IMR-90 (cell line): Measurements from ENCODE around the gene TUBA3E. TPM values are rescaled to one million over a fixed set of nuclear protein-coding genes. Genes with fewer than 3 reads are reported as not detected.

Source experiments
- ATAC-seq: fragments of 200-7000 bp; cut with Tn5 transposase; 2 replicates; pipeline ENCODE4 v1.9.1; 2020; ENCODE audit warnings: low read depth, mild to moderate bottlenecking, moderate library complexity
- BruUV-seq: library from RNA; stranded (reverse); fragments of 400-500 nt; replicated peaks from 2 replicates; lab custom pipeline; 2021; lab: Mats Ljungman, UMichigan
- CTCF ChIA-PET: fragments of 300-600 bp; formaldehyde crosslinking; extraction: SDS; loops from one replicate; lab custom pipeline; 2021; ENCODE audit warnings: antibody characterized with exemption; lab: Yijun Ruan, JAX
- POLR2A ChIA-PET: fragments of 300-600 bp; sonication (Branson Sonifier 250); formaldehyde crosslinking; loops from one replicate; lab custom pipeline; 2022; ENCODE audit warnings: antibody characterized with exemption; ENCODE audit not compliant: unreplicated experiment; lab: Charles Lee
- DNase-seq: peaks from one replicate; pipeline ENCODE4 v3.0.0; 2013
- H2AFZ ChIP-seq: replicated peaks from 2 replicates; pipeline ENCODE3; 2013; ENCODE audit warnings: low read length, mild to moderate bottlenecking; ENCODE audit not compliant: poor library complexity
- H2AK5ac ChIP-seq: 2 replicates; pipeline ENCODE4 v1.6.1; 2013; ENCODE audit warnings: low read depth, low read length, inconsistent platforms
- H2AK9ac ChIP-seq: replicated peaks from 2 replicates; pipeline ENCODE3; 2013; ENCODE audit warnings: mild to moderate bottlenecking, low read depth, low read length, moderate library complexity; ENCODE audit not compliant: poor library complexity
- H2BK120ac ChIP-seq: 2 replicates; pipeline ENCODE4 v1.6.1; 2013; ENCODE audit warnings: low read depth, low read length, inconsistent platforms
- H2BK15ac ChIP-seq: 3 replicates; pipeline ENCODE4 v1.6.1; 2013; ENCODE audit warnings: low read depth, low read length, inconsistent platforms
- H2BK20ac ChIP-seq: 2 replicates; pipeline ENCODE4 v1.6.1; 2013; ENCODE audit warnings: low read depth, mild to moderate bottlenecking, inconsistent platforms, low read length, moderate library complexity
- H2BK5ac ChIP-seq: 2 replicates; pipeline ENCODE4 v1.6.1; 2013; ENCODE audit warnings: mild to moderate bottlenecking, low read depth, low read length, inconsistent platforms; ENCODE audit not compliant: poor library complexity, severe bottlenecking
- H3K14ac ChIP-seq: replicated peaks from 2 replicates; pipeline ENCODE4 v1.6.1; 2013; ENCODE audit warnings: low read depth, low read length, inconsistent platforms
- H3K18ac ChIP-seq: 2 replicates; pipeline ENCODE4 v1.6.1; 2013; ENCODE audit warnings: low read depth, low read length, control low read depth
- H3K23ac ChIP-seq: 2 replicates; pipeline ENCODE4 v1.6.1; 2013; ENCODE audit warnings: low read depth, low read length, inconsistent platforms
- H3K27ac ChIP-seq: 2 replicates; pipeline ENCODE4 v1.5.1; 2013; ENCODE audit warnings: mild to moderate bottlenecking, control low read depth, low read length; ENCODE audit not compliant: insufficient read depth
- H3K27me3 ChIP-seq: 2 replicates; pipeline ENCODE4 v1.6.1; 2013; ENCODE audit warnings: low read length; ENCODE audit not compliant: control insufficient read depth, insufficient read depth
- H3K36me3 ChIP-seq: 2 replicates; pipeline ENCODE4 v1.6.1; 2013; ENCODE audit warnings: low read length, mixed read lengths; ENCODE audit not compliant: control insufficient read depth, insufficient read depth
- H3K4ac ChIP-seq: 2 replicates; pipeline ENCODE4 v1.6.1; 2013; ENCODE audit warnings: low read depth, low read length, inconsistent platforms
- H3K4me1 ChIP-seq: 2 replicates; pipeline ENCODE4 v1.6.1; 2013; ENCODE audit warnings: low read length, mixed read lengths; ENCODE audit not compliant: control insufficient read depth, insufficient read depth
- H3K4me2 ChIP-seq: 2 replicates; pipeline ENCODE4 v1.6.1; 2013; ENCODE audit warnings: low read depth, mild to moderate bottlenecking, control low read depth, low read length, moderate library complexity
- H3K4me3 ChIP-seq: 2 replicates; pipeline ENCODE4 v1.5.1; 2013; ENCODE audit warnings: low read depth, mild to moderate bottlenecking, control low read depth, low read length, moderate library complexity; ENCODE audit not compliant: insufficient read depth
- H3K56ac ChIP-seq: 2 replicates; pipeline ENCODE4 v1.6.1; 2013; ENCODE audit warnings: low read length, inconsistent platforms; ENCODE audit not compliant: insufficient read depth; ENCODE audit errors: extremely low read depth
- H3K79me1 ChIP-seq, 2 experiments: 2 replicates each; pipeline ENCODE4 v1.6.1; 2013; ENCODE audit warnings: low read length in 2 of 2, inconsistent platforms in 1 of 2, low read depth in 1 of 2
- H3K9ac ChIP-seq: 2 replicates; pipeline ENCODE4 v1.6.1; 2013; ENCODE audit warnings: low read depth, low read length, control low read depth
- H3K9me1 ChIP-seq: 2 replicates; pipeline ENCODE4 v1.6.1; 2013; ENCODE audit warnings: low read length, inconsistent platforms; ENCODE audit not compliant: insufficient read depth
- H3K9me3 ChIP-seq: 2 replicates; pipeline ENCODE4 v1.6.1; 2013; ENCODE audit warnings: low read length; ENCODE audit not compliant: control insufficient read depth, insufficient read depth
- H4K20me1 ChIP-seq: 2 replicates; pipeline ENCODE4 v1.6.1; 2013; ENCODE audit warnings: low read length, inconsistent platforms; ENCODE audit not compliant: insufficient read depth
- H4K5ac ChIP-seq: 2 replicates; pipeline ENCODE4 v1.6.1; 2013; ENCODE audit warnings: mild to moderate bottlenecking, low read depth, low read length, control low read depth
- H4K8ac ChIP-seq, 2 experiments: 2 replicates each; pipeline ENCODE4 v1.6.1; 2013; ENCODE audit warnings: low read depth in 2 of 2, low read length in 2 of 2, control low read depth in 1 of 2, inconsistent platforms in 1 of 2
- H4K91ac ChIP-seq: 2 replicates; pipeline ENCODE4 v1.6.1; 2013; ENCODE audit warnings: low read depth, low read length, inconsistent platforms; ENCODE audit not compliant: insufficient read depth
- BHLHE40 ChIP-seq: fragments of 150-350 bp; IDR thresholded peaks from 2 replicates; pipeline ENCODE4 v1.6.1; 2016; ENCODE audit warnings: mild to moderate bottlenecking, low read depth, low read length
- CEBPB ChIP-seq: IDR thresholded peaks from 2 replicates; pipeline ENCODE4 v1.6.1; 2012; ENCODE audit warnings: low read depth, low read length, improper control_type of control experiment
- CHD1 ChIP-seq: IDR thresholded peaks from 2 replicates; pipeline ENCODE4 v1.6.1; 2012; ENCODE audit warnings: low read depth, low read length, improper control_type of control experiment
- ELK1 ChIP-seq: fragments of 150-350 bp; IDR thresholded peaks from 2 replicates; pipeline ENCODE4 v1.6.1; 2016; ENCODE audit warnings: low read depth, mild to moderate bottlenecking, low read length, moderate library complexity, borderline replicate concordance
- FOS ChIP-seq: fragments of 150-350 bp; IDR thresholded peaks from 2 replicates; pipeline ENCODE4 v1.6.1; 2016; ENCODE audit warnings: low read depth, low read length
- MAFK ChIP-seq: IDR thresholded peaks from 2 replicates; pipeline ENCODE4 v1.6.1; 2012; ENCODE audit warnings: low read depth, low read length, improper control_type of control experiment
- MAZ ChIP-seq: IDR thresholded peaks from 2 replicates; pipeline ENCODE4 v1.6.1; 2012; ENCODE audit warnings: low read depth, mild to moderate bottlenecking, low read length, improper control_type of control experiment, moderate library complexity, borderline replicate concordance
- NFE2L2 ChIP-seq: fragments of 150-350 bp; IDR thresholded peaks from 2 replicates; pipeline ENCODE4 v1.6.1; 2016; ENCODE audit warnings: low read depth, mild to moderate bottlenecking, low read length
- POLR2A ChIP-seq: IDR thresholded peaks from 2 replicates; pipeline ENCODE4 v1.6.1; 2012; ENCODE audit warnings: mild to moderate bottlenecking, low read depth, low read length
- RAD21 ChIP-seq: IDR thresholded peaks from 2 replicates; pipeline ENCODE4 v1.6.1; 2012; ENCODE audit warnings: low read length, improper control_type of control experiment
- RCOR1 ChIP-seq: IDR thresholded peaks from 2 replicates; pipeline ENCODE4 v1.6.1; 2012; ENCODE audit warnings: mild to moderate bottlenecking, low read length, improper control_type of control experiment; ENCODE audit not compliant: insufficient replicate concordance
- RFX5 ChIP-seq: IDR thresholded peaks from 2 replicates; pipeline ENCODE4 v1.8.0; 2012; ENCODE audit warnings: low read depth, mild to moderate bottlenecking, low read length, moderate library complexity
- SMC3 ChIP-seq: fragments of 150-350 bp; IDR thresholded peaks from 2 replicates; pipeline ENCODE4 v1.6.1; 2016; ENCODE audit warnings: low read depth, mild to moderate bottlenecking, antibody characterized with exemption, low read length, moderate library complexity
- WGBS, 2 experiments: methylation state at CpG; one replicate each; pipeline versions ENCODE4 v1.1.5 to v1.1.7; 2013; ENCODE audit warnings: missing lambda C conversion rate in 2 of 2; ENCODE audit not compliant: insufficient read length in 1 of 2; ENCODE audit errors: extremely low coverage in 2 of 2; 5-methylcytosine and 5-hydroxymethylcytosine counted together
- dilution Hi-C: fragments of 300-500 bp; cut with HindIII; formaldehyde crosslinking; loops from one replicate; pipeline ENCODE4 v1.14.3; 2018; ENCODE audit warnings: low sequenced_read_pairs; ENCODE audit not compliant: unreplicated experiment
- in situ Hi-C: fragments of 300-500 bp; cut with MboI; formaldehyde crosslinking; loops from 3 replicates; pipeline ENCODE4 v1.14.3; 2019; ENCODE audit warnings: low sequenced_read_pairs, inconsistent platforms, mixed read lengths
- intact Hi-C: fragments of 100-400 bp; cut with micrococcal nuclease; formaldehyde crosslinking; loops from 2 replicates; pipeline ENCODE4 v1.10.0; 2022
- polyA plus RNA-seq, 3 experiments: library from polyadenylated mRNA; depleted of rRNA; stranded (reverse); fragments of >200 nt; gene quantifications; 2 replicates each; pipeline ENCODE4 v1.2.3, GENCODE V29; 2012; ENCODE audit warnings: low replicate concordance in 1 of 3
- total RNA-seq: library from RNA; depleted of rRNA; stranded (reverse); fragments of >200 nt; gene quantifications from 2 replicates; pipeline ENCODE4 v1.2.3, GENCODE V29; 2012

Gene TUBA3E
- total and polyA plus RNA-seq, 2 of the 4 experiments (the other 2 are of a cell fraction) = not detected

GRCh38 chr2:130187268-130187667 is 11.0 kb downstream of the TUBA3E start:
- Histone ChIP-seq H2AK5ac (no peak overlapping the region), H2BK5ac (no peak overlapping the region), H2BK15ac (no peak overlapping the region), H3K36me3 (peaks cover 16% of the 10 kb centered on the region), H4K8ac (no peak overlapping the region), H3K4me3 (no peak overlapping the region), H2BK20ac (no peak overlapping the region), H2AK9ac (no peak overlapping the region), H3K56ac (no peak overlapping the region), H3K9me1 (peaks cover 3% of the 10 kb centered on the region; the same call in 1 of the 2 replicates), H3K14ac (no peak overlapping the region), H3K79me1 (peaks cover 8 to 28% of the 10 kb centered on the region in 2 experiments; a peak in 3 of 4 replicates), H3K4me2 (no peak overlapping the region), H4K20me1 (no peaks in the 10 kb centered on the region), H2AFZ (no peak overlapping the region), H4K91ac (no peak overlapping the region), H3K27ac (no peak overlapping the region), H2BK120ac (no peak overlapping the region), H3K9me3 (no peaks in the 10 kb centered on the region), H3K18ac (no peak overlapping the region), H3K9ac (no peak overlapping the region), H3K4ac (no peak overlapping the region), H3K27me3 (no peaks in the 10 kb centered on the region), H4K5ac (no peak overlapping the region), H3K4me1 (peaks cover 7% of the 10 kb centered on the region; the same call in 1 of the 2 replicates), H3K23ac (no peak overlapping the region)
- DNase-seq (no peak), ATAC-seq (no peak)
- no TSS peak for BruUV-seq
- in situ Hi-C loops = no loop called here
- ChIA-PET CTCF (no interaction called here), POLR2A (interaction anchor here (0.5 to 0.7 kb wide), 2 partner anchors 197 to 1189 kb away, joined by 3 read pairs; no protein-coding TSS in a partner anchor)
- dilution Hi-C loops = no loop called here
- no CpG with 5 or more reads among the region's 8 CpGs for WGBS, 2 experiments
- intact Hi-C loops = no loop called here
- no peak for TF ChIP-seq NFE2L2
- TF ChIP-seq POLR2A = no peak
- TF ChIP-seq RAD21 = no peak
- no peak for TF ChIP-seq ELK1
- TF ChIP-seq CHD1 = no peak
- no peak for TF ChIP-seq BHLHE40
- TF ChIP-seq RFX5 = no peak
- no peak for TF ChIP-seq MAZ
- TF ChIP-seq MAFK = no peak
- no peak for TF ChIP-seq FOS
- TF ChIP-seq RCOR1 = no peak
- TF ChIP-seq CEBPB = no peak
- no peak for TF ChIP-seq SMC3
